K562 (cell line): ENCODE measurements around the gene ACKR2.

ENCODE experiments used
- CREB1 ChIP-seq, 2 experiments: sonication (generic) in 1 of 2; formaldehyde crosslinking in 1 of 2; IDR thresholded peaks; 2 replicates each; pipeline versions ENCODE4 v1.6.1 to v1.8.0; 2012 to 2022; ENCODE audit warnings: inconsistent platforms in 1 of 2, mild to moderate bottlenecking in 1 of 2, missing genetic modification reagents in 1 of 2, moderate library complexity in 1 of 2
- CTCF ChIP-seq, 3 experiments: IDR thresholded peaks in 2 of 3; conservative IDR thresholded peaks in 1 of 3; 2 replicates each; pipeline ENCODE4 v1.5.1; 2011 to 2012; ENCODE audit warnings: low read length in 3 of 3, mild to moderate bottlenecking in 3 of 3, control low read depth in 2 of 3, improper control_type of control experiment in 1 of 3, inconsistent platforms in 1 of 3, low read depth in 1 of 3, mixed read lengths in 1 of 3, moderate library complexity in 1 of 3; ENCODE audit not compliant: insufficient read depth in 2 of 3
- FOSL1 ChIP-seq: fragments of 200-800 bp; sonication (Bioruptor generic); conservative IDR thresholded peaks from 2 replicates; pipeline ENCODE4 v1.6.1; 2016; ENCODE audit warnings: missing genetic modification characterization, missing compliant biosample characterization
- HDAC6 ChIP-seq: IDR thresholded peaks from 2 replicates; pipeline ENCODE4 v1.6.1; 2012; ENCODE audit warnings: low read depth, mild to moderate bottlenecking, control low read depth, inconsistent platforms, low read length, moderate library complexity
- HSF4 ChIP-seq: fragments of 250-450 bp; sonication (Bioruptor Pico); IDR thresholded peaks from 2 replicates; pipeline ENCODE4 v2.1.2; 2022; ENCODE audit warnings: mild to moderate bottlenecking, moderate library complexity, borderline replicate concordance
- ZNF282 ChIP-seq: sonication (generic); formaldehyde crosslinking; IDR thresholded peaks from 2 replicates; pipeline ENCODE4 v1.8.1; 2023; ENCODE audit warnings: missing genetic modification reagents
- TF ChIP-seq, protein P1 (sequence below): fragments of 450-650 bp; formaldehyde crosslinking; IDR thresholded peaks from 2 replicates; pipeline ENCODE4 v1.4.0; 2022; ENCODE audit warnings: missing genetic modification characterization
- TF ChIP-seq, protein P2 (sequence below), 2 experiments: fragments of 450-650 bp in 1 of 2; sonication (generic) in 1 of 2; formaldehyde crosslinking; conservative IDR thresholded peaks; 2 replicates each; pipeline versions ENCODE4 v1.4.0 to v1.8.1; 2020 to 2022; ENCODE audit warnings: mild to moderate bottlenecking in 1 of 2, missing genetic modification reagents in 1 of 2

- TF ChIP-seq CREB1 (IDR thresholded peaks at IDR 0.05) (no peak), CREB1 (CRISPR knock-in tag; IDR thresholded peaks at IDR 0.05) (no peak), ZNF282 (no peak), FOSL1 (no peak), CTCF (IDR thresholded peaks at IDR 0.05 in 2 of 3, conservative IDR thresholded peaks at IDR 0.05 in 1 of 3; ENCODE audit: insufficient read depth in 2 of 3, low read depth in 1 of 3, low read length in 3 of 3) (no peak), HSF4 (no peak), HDAC6 (no peak)
- TF ChIP-seq, protein P1, sequence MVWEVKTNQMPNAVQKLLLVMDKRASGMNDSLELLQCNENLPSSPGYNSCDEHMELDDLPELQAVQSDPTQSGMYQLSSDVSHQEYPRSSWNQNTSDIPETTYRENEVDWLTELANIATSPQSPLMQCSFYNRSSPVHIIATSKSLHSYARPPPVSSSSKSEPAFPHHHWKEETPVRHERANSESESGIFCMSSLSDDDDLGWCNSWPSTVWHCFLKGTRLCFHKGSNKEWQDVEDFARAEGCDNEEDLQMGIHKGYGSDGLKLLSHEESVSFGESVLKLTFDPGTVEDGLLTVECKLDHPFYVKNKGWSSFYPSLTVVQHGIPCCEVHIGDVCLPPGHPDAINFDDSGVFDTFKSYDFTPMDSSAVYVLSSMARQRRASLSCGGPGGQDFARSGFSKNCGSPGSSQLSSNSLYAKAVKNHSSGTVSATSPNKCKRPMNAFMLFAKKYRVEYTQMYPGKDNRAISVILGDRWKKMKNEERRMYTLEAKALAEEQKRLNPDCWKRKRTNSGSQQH: no peak
- TF ChIP-seq, protein P2, sequence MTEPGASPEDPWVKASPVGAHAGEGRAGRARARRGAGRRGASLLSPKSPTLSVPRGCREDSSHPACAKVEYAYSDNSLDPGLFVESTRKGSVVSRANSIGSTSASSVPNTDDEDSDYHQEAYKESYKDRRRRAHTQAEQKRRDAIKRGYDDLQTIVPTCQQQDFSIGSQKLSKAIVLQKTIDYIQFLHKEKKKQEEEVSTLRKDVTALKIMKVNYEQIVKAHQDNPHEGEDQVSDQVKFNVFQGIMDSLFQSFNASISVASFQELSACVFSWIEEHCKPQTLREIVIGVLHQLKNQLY (CRISPR knock-in tag; conservative IDR thresholded peaks at IDR 0.05): no peak
These were observed 91.2 kb downstream of the ACKR2 start for GRCh38 chr3:42900226-42901072.
